NK-92 (cell line): ENCODE results near the gene SFTPB.
"Not testable (repeated sequence)": the region's sequence is repeated elsewhere in the genome, so short reads cannot be mapped to it uniquely, and the experiment has no call there.

Experiments used
- DNase-seq: peaks from one replicate; lab custom pipeline; 2025; ENCODE audit not compliant: unreplicated experiment; lab: John Stamatoyannopoulos, UW

The SFTPB gene

GRCh38 chr2:85614757-85615156 is 53.2 kb downstream of the SFTPB start:
- DNase-seq: not testable (repeated sequence)

GRCh38 chr2:85613717-85614515 is 54.1 kb downstream of the SFTPB start:
- DNase-seq: no peak

GRCh38 chr2:85611705-85612587 is 56.1 kb downstream of the SFTPB start, which contains the start of gene C2orf68:
TSS of gene C2orf68 (minus strand) at chr2:85612066. CDS start at chr2:85611984, 82 bp downstream.
- DNase-seq: no peak

GRCh38 chr2:85611217-85611704 is 56.7 kb downstream of the SFTPB start:
- no peak for DNase-seq
